ENCODE results near the gene NEDD9.

The NEDD9 gene

DNA sequence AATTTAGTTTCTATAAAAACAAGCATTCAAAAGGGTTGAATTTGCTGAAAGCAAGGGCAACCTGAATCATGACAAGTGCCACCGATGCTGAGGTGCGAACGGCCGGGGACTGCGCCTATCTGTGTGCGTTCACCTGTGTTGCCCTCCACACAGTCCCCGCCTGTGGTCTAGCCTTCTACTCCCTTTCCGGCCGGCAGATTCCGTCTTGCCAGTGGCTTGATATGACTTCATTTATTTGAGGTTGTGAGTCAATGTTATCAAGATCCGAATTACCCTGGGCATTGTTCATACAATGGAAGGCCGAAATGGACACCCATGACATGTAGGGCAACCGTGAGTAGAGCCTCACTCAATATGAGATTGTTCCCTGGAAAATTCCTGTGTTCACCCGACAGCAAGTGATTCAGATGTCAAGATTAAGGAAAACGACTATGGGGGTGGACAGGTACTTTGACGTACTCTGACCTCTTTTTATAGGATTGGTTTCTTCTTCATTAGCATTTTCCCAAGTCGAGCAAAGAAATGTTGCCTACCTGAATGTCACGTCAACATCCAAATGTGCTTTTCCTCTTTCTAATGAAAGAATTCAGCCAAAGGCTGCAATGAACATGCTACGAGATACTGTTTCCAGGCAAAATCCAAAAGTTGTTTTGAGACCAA, 41.1 kb upstream of the NEDD9 start:
- Histone ChIP-seq H3K36me3 (replicated peaks; ENCODE audit: insufficient read depth, low read length) (no peaks in the 10 kb centered on the region), H3K79me2 (ENCODE audit: low read length) (no peaks in the 10 kb centered on the region), H3K9me3 (replicated peaks; ENCODE audit: insufficient read depth, low read length) (no peaks in the 10 kb centered on the region), H2AFZ (ENCODE audit: low read length) (no peak overlapping the region), H3K4me3 (ENCODE audit: low read length) (no peak overlapping the region), H3K9me2 (replicated peaks; ENCODE audit: insufficient read depth, low read length) (no peaks in the 10 kb centered on the region), H3F3A (ENCODE audit: insufficient read depth, low read length) (no peaks in the 10 kb centered on the region), H3K9ac (ENCODE audit: low read length) (no peak overlapping the region), H3K4me1 (ENCODE audit: low read length) (no peaks in the 10 kb centered on the region), H3K4me2 (ENCODE audit: low read depth, low read length) (no peak overlapping the region), H3K27ac (ENCODE audit: low read length) (no peak overlapping the region), H4K20me1 (ENCODE audit: insufficient read depth, low read length) (no peaks in the 10 kb centered on the region), H3K27me3 (replicated peaks; ENCODE audit: insufficient read depth, low read length) (no peaks in the 10 kb centered on the region)
- TF ChIP-seq EZH2 (optimal IDR thresholded peaks at IDR 0.05; ENCODE audit: low read depth, low read length), result no peak
- TF ChIP-seq, protein P1, sequence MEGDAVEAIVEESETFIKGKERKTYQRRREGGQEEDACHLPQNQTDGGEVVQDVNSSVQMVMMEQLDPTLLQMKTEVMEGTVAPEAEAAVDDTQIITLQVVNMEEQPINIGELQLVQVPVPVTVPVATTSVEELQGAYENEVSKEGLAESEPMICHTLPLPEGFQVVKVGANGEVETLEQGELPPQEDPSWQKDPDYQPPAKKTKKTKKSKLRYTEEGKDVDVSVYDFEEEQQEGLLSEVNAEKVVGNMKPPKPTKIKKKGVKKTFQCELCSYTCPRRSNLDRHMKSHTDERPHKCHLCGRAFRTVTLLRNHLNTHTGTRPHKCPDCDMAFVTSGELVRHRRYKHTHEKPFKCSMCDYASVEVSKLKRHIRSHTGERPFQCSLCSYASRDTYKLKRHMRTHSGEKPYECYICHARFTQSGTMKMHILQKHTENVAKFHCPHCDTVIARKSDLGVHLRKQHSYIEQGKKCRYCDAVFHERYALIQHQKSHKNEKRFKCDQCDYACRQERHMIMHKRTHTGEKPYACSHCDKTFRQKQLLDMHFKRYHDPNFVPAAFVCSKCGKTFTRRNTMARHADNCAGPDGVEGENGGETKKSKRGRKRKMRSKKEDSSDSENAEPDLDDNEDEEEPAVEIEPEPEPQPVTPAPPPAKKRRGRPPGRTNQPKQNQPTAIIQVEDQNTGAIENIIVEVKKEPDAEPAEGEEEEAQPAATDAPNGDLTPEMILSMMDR (IDR thresholded peaks at IDR 0.05; ENCODE audit: low read length), result no peak
- TF ChIP-seq EZH2phosphoT487 (IDR thresholded peaks at IDR 0.05; ENCODE audit: low read length), result no peak
- no peak for DNase-seq

DNA sequence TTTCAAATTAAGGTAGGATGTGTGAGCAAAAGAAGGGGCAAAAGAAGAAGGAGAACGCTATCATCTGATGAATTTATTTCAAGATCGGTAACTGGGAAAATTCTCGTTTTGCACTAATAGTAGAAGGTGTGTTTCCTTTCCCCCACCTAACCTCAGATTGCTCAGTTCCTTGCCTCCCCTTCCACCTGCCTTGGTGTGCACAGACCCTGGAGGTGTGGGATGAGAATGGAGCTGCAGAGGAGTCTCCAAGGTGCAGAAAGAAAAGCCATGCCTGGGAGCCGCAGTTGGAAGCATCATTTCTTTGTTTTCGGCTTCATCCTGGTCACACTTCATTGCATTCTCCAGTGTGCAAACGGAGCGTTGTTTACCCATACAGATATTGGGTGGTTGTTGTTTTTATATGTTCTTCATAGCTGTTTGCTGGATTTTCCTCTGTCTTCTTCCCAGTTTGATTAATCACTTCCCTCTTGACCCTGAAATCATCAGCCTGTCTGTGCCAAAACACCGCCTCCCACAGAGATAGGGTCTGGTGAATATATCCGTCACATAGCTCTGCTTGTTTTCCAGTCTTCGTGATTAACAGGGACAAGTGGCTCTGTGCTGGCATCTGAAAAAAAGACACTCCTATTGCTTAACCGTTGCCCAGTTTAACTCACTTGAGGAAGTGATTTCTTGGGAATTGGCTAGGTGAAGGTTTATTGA, 40.2 kb upstream of the NEDD9 start:
- H3K9me3 ChIP-seq (replicated peaks; ENCODE audit: insufficient read depth, low read length), result no peaks in the 10 kb centered on the region
- DNase-seq, result no peak
- TF ChIP-seq, protein P1 (IDR thresholded peaks at IDR 0.05; ENCODE audit: low read length), result no peak
- no peak for TF ChIP-seq EZH2phosphoT487 (IDR thresholded peaks at IDR 0.05; ENCODE audit: low read length)
- no peak for TF ChIP-seq EZH2 (optimal IDR thresholded peaks at IDR 0.05; ENCODE audit: low read depth, low read length)
- H3K4me2 ChIP-seq (ENCODE audit: low read depth, low read length), result no peak overlapping the region
- H3K79me2 ChIP-seq (ENCODE audit: low read length), result no peaks in the 10 kb centered on the region
- no peaks in the 10 kb centered on the region for H4K20me1 ChIP-seq (ENCODE audit: insufficient read depth, low read length)
- no peak overlapping the region for H3K4me3 ChIP-seq (ENCODE audit: low read length)
- H3K9me2 ChIP-seq (replicated peaks; ENCODE audit: insufficient read depth, low read length), result no peaks in the 10 kb centered on the region
- H3K27ac ChIP-seq (ENCODE audit: low read length), result no peak overlapping the region
- H2AFZ ChIP-seq (ENCODE audit: low read length), result no peak overlapping the region
- no peak overlapping the region for H3K9ac ChIP-seq (ENCODE audit: low read length)
- no peaks in the 10 kb centered on the region for H3K36me3 ChIP-seq (replicated peaks; ENCODE audit: insufficient read depth, low read length)
- H3K4me1 ChIP-seq (ENCODE audit: low read length), result no peaks in the 10 kb centered on the region
- no peaks in the 10 kb centered on the region for H3K27me3 ChIP-seq (replicated peaks; ENCODE audit: insufficient read depth, low read length)
- H3F3A ChIP-seq (ENCODE audit: insufficient read depth, low read length), result no peaks in the 10 kb centered on the region

DNA sequence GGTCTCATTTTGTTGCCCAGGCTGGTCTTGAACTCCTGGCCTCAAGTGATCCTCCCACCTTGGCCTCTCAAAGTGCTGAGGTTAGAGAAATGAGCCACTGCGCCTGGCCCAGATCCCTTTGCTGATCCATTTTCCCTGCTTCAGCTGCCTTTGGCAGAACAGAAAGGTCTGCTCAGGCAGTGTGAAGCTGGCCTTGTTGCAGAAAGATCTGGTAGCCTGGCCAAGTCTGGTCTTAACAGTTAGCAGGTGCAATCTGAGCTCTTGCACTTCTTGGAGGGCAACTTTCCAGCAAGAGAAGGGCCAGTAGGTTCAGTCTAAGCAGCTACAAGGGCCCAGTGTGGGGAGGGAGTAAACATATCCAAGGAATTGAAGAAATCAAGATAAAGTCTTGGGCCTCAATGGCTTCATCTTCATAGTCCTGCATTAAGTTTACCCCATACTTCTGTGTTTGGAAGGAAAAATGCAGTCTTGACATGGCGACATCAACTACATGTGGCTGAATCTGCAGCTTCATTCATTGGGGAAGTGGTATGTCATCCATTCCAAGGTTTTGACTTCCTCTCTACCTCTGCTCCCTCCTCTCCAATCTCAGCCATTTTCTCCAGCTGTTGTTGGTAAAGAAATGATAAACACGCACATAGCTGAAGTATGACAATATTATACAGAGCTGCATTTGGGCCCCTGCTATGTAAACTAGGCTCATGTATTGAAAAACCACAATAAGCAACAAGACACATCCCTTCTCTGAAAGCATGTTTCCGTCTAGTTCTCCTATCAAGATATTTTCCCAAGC, 39.0 kb upstream of the NEDD9 start:
- H2AFZ ChIP-seq (ENCODE audit: low read length), result no peak overlapping the region
- no peak for DNase-seq
- H3K4me3 ChIP-seq (ENCODE audit: low read length), result no peak overlapping the region
- H3K9me3 ChIP-seq (replicated peaks; ENCODE audit: insufficient read depth, low read length), result no peaks in the 10 kb centered on the region
- TF ChIP-seq EZH2phosphoT487 (IDR thresholded peaks at IDR 0.05; ENCODE audit: low read length) (no peak), EZH2 (optimal IDR thresholded peaks at IDR 0.05; ENCODE audit: low read depth, low read length) (no peak)
- TF ChIP-seq, protein P1 (IDR thresholded peaks at IDR 0.05; ENCODE audit: low read length), result no peak
- no peaks in the 10 kb centered on the region for H3K36me3 ChIP-seq (replicated peaks; ENCODE audit: insufficient read depth, low read length)
- H4K20me1 ChIP-seq (ENCODE audit: insufficient read depth, low read length), result no peaks in the 10 kb centered on the region
- no peak overlapping the region for H3K9ac ChIP-seq (ENCODE audit: low read length)
- H3K79me2 ChIP-seq (ENCODE audit: low read length), result no peaks in the 10 kb centered on the region
- no peak overlapping the region for H3K27ac ChIP-seq (ENCODE audit: low read length)
- H3K27me3 ChIP-seq (replicated peaks; ENCODE audit: insufficient read depth, low read length), result no peaks in the 10 kb centered on the region
- H3K4me2 ChIP-seq (ENCODE audit: low read depth, low read length), result no peak overlapping the region
- no peaks in the 10 kb centered on the region for H3K4me1 ChIP-seq (ENCODE audit: low read length)
- no peaks in the 10 kb centered on the region for H3K9me2 ChIP-seq (replicated peaks; ENCODE audit: insufficient read depth, low read length)
- H3F3A ChIP-seq (ENCODE audit: insufficient read depth, low read length), result no peaks in the 10 kb centered on the region

Measured in MM.1S (cell line).